Renal cortical epithelial cell (primary cell): ENCODE results near the gene AFF3. TPM values are rescaled to one million over a fixed set of nuclear protein-coding genes. Genes with fewer than 3 reads are reported as not detected.
A peak's percentile ranks its signal among the peaks of the same experiment; 100 is the strongest.

Source experiments
- DNase-seq: peaks from one replicate; pipeline ENCODE4 v3.0.0-alpha.2; 2011; ENCODE audit warnings: low read depth
- total RNA-seq: library from RNA; depleted of rRNA; stranded (reverse); fragments of >200 nt; gene quantifications from 2 replicates; pipeline ENCODE4 v1.2.3, GENCODE V29; 2014

The AFF3 gene
- total RNA-seq, 1 donor from 2014 or later: 0.10 TPM

- no peak for DNase-seq
Observed at GRCh38 chr2:100009743-100010142, 132.6 kb downstream of the AFF3 start.

GRCh38 chr2:100008956-100009355 lies 133.4 kb downstream of the AFF3 start:
- DNase-seq: peak; percentile 18

- no peak for DNase-seq
Observed at GRCh38 chr2:100006516-100006915, 135.9 kb downstream of the AFF3 start.

- no peak for DNase-seq
Observed at GRCh38 chr2:100004959-100005387, 137.4 kb downstream of the AFF3 start.

DNA sequence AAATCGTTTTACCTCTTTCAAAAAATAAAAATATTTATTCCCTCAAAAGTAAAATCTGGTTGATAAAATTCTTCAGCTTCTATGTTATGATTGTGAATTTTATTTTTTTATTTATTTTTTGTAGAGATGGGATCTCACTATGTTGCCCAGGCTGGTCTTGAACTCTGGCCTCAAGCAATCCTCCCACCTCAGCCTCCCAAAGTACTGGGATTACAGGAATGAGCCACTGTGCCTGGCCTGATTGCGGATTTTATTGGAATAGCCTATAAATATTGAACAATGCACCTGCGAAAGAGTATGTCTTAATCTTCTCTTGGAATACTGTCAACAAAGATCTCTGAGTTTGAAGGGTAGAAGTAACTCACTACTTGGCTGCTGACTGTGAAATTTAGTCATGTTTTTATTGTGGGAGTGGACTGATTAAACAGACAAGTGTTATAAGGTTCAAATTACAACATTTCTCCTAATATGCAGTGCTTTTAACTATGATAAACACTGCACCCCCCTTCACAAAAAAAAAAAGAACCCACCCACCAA lies 138.0 kb downstream of the AFF3 start:
- DNase-seq: no peak

DNA sequence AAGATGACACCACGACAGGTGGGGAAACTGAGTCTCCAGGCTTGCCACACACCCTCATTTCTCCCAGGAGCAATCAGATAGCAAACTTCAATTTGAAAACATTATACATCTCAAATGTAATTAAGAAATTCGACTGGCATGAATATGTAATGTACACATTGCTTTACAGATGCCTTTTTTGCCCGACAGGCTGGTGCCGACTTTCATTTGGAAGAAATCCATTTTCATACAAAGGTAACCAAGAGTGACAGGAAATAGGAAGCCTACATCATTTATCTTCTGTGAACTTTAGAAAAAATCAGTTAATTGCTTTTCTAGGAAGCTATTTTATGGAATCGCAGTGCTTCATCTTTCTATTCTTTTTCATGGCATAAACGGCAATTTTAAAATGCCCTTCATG lies 140.3 kb downstream of the AFF3 start:
- DNase-seq: no peak

DNA sequence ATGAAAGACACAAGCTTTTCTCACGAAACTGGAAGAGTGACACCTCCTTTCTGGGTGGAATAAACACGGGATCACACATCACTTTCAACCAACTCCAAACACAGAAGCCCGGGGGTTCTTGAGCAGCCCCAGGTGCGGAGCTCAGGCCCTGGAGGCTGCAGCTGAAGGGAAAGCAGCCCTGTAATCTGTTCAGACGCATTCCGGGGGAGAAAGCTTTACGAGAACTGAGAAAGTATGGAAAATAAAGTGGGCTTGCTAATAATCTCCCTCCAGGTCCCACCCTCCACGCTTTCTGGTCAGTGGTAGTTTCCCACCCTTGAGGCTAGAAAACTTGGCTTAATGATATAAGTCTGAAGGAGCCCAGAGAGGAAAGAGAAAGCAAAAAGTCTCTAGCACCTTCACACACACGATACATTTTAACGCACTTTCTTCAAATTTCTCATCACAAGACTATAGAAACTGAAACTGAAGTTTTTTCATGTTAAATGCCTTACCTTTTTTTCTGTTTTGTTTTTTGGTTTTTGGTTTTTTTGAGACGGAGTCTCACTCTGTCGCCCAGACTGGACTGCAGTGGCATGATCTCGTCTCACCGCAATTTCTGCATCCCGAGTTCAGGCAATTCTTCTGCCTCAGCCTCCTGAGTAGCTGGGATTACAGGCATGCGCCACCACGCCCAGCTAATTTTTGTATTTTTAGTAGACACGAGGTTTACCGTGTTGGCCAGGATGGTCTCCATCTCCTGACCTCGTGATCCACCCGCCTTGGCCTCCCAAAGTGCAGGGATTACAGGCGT lies 141.3 kb downstream of the AFF3 start:
- no peak for DNase-seq

GRCh38 chr2:99998651-99999320 lies 143.6 kb downstream of the AFF3 start:
- DNase-seq: no peak

- no peak for DNase-seq
Observed at GRCh38 chr2:99989905-99990304, 152.5 kb downstream of the AFF3 start.

GRCh38 chr2:99988599-99988998 lies 153.8 kb downstream of the AFF3 start:
- no peak for DNase-seq

DNA sequence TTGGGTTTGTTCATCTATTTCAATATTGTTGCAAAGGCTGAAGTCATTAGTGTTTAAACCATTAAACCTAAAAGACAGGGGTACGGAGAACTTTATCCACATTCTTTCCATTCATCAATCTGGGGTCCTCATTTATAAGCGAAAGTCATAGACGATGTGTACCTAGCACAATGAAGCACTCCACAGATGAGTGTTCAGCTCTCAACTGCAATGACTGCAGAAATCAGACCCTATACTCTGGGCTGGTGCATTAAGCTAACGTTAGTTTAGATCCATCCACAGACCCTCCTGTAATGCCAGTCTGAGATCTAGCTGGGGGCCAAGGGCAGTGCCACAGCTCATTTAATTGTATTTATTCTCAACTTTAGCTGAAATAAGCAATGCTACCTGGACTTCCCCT lies 155.2 kb downstream of the AFF3 start:
- DNase-seq: no peak

- peak; percentile 66 for DNase-seq
Observed at GRCh38 chr2:99984799-99985515, 157.4 kb downstream of the AFF3 start.

DNA sequence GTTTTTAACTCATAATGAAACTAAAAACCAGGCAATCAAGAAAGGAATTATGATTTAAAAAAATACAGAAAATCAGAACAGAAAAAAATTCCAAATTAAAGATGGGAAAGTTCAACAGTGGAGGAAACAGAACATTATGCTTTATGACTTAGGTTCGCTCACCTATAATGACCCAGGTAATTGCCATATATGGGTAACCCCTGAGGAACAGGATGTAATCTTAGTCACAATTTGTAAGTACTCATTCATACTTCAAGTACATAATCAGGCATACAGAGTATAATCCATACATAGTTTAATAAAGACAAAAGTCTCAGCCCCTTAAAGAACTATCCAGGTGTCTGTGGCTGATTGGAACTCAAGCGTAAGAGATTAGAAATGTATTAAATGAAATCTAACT lies 159.6 kb downstream of the AFF3 start:
- no peak for DNase-seq

DNA sequence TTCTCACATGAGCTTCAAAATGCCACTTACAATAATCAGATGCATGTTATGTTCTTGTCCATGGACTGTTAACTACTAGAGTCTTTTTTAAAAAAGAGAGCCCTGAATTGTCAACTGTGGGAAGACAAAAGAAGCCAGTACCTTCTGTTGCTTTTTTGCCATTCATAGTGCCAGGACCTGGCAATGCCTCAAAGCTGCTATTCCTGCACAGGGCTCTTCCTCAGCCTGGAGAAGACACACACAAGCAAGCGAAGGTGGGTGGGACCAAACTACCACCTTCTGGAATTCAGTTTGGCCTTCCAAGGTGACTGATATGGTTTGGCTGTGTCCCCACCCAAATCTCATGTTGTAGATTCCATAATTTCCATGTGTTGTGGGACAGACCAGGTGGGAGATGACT lies 160.6 kb downstream of the AFF3 start:
- DNase-seq: no peak

GRCh38 chr2:99980176-99980575 lies 162.2 kb downstream of the AFF3 start:
- no peak for DNase-seq

DNA sequence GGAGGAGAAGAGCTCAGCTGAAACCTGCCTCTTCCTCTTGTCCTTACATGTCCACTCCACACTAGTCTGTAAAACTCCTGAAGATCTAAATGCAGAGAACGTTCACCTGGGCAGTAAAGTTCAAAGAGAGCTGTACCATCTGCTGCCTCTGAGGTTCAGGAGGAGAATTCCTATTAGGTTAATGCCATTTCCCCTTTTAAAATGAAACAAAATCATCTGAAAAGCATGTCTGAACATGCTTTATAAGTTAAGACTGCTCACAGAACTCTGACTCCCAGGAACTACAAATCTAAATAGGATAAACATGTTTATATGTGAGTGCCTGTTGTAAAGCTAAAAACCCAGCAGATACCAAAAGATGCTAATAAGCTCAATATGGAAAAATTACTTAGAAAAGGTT lies 164.4 kb downstream of the AFF3 start:
- no peak for DNase-seq

DNA sequence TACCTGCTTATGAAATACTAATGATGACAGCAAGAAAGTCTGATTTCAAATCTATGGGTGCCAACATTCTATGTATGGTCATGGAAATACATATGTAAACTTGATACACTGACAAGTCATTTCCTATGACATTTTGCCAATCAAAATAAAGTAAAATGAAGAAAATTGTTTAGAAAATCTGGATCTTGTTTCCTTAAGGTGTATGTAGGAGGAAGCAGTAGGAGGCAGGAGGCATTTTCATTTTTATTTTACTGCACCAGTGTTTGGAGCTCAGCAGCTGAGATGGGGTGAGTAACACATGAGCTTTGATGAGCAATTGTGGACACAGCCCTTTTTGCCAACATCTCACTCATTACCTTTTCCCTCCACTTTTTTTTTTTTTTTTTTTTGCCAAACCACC lies 167.0 kb downstream of the AFF3 start:
- peak; percentile 81 for DNase-seq

- DNase-seq: peak; percentile 92
Observed at GRCh38 chr2:99974682-99975375, 167.6 kb downstream of the AFF3 start.

DNA sequence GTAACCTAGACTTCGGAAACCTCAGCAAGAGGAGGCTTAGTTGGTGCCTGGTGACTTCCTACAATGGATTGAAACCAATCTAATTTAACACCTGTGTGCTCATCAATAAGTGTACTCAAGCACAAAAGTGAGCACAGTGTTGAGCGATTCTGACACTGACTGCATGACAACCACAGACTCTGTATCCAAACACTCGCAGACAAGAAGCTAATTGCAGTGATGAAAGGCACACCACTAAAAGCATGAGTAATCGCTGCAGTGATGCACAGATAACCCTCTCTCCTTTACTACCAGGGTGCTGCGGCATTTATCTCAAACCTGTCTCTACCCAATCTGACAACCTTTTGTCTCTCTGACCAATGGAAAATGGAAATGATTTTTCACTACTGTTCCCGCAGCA lies 168.1 kb downstream of the AFF3 start:
- DNase-seq: peak; percentile 92

DNA sequence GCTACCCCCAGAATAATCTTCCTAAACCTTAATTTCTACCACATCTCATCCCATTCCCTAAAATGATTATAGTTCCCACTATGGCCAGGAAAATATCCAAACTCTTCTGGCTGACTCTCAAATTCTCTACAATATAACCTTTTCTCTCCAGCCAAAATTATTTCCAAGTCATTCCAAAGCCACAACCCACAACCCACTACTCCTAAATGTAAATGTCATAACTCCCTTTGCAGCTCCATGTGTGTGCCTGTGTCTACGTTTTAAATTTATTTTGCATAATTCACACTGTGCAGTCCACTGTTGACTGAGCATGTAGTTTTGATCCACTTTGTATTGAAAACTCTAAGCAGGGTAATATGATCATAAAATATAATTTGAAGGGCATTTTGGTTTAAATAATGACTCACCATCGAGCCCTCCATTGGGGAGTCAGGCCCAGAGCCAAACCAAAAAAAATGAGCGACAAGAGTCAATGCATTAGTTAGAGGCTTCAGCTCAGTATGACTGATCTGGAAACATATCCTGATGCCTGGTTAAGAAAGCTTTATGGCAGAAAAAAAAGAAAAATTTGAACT lies 171.0 kb downstream of the AFF3 start:
- no peak for DNase-seq

- DNase-seq: peak; percentile 6
Observed at GRCh38 chr2:99970292-99970868, 172.0 kb downstream of the AFF3 start.
